GM12878 (cell line): ENCODE results near the gene AMH. TPM values are rescaled to one million over a fixed set of nuclear protein-coding genes. Genes with fewer than 3 reads are reported as not detected.

ENCODE experiments used
- ATAC-seq: fragments of 200-7000 bp; cut with Tn5 transposase; 3 replicates; pipeline ENCODE4 v1.9.1; 2020; ENCODE audit warnings: mild to moderate bottlenecking, moderate library complexity
- BruUV-seq: library from RNA; stranded (reverse); fragments of 400-500 nt; replicated peaks from 2 replicates; lab custom pipeline; 2021; lab: Mats Ljungman, UMichigan
- CTCF ChIA-PET: fragments of 300-600 bp; sonication (Branson Sonifier 250); formaldehyde crosslinking; extraction: SDS; loops from one replicate; lab custom pipeline; 2021; ENCODE audit warnings: inconsistent platforms; lab: Yijun Ruan, JAX
- POLR2A ChIA-PET: fragments of 350-600 bp; formaldehyde crosslinking; extraction: SDS; loops from one replicate; lab custom pipeline; 2021; ENCODE audit warnings: inconsistent platforms; lab: Charles Lee
- RAD21 ChIA-PET: fragments of 300-600 bp; sonication (Branson Sonifier 250); formaldehyde crosslinking; loops from one replicate; lab custom pipeline; 2023; ENCODE audit warnings: antibody characterized with exemption; ENCODE audit not compliant: unreplicated experiment; lab: Charles Lee
- SMC1A ChIA-PET: fragments of 300-600 bp; sonication (Branson Sonifier 250); formaldehyde crosslinking; loops from one replicate; lab custom pipeline; 2023; ENCODE audit not compliant: unreplicated experiment, uncharacterized antibody; lab: Charles Lee
- DNase-seq: peaks from one replicate; pipeline ENCODE4 v3.0.0-alpha.2; 2011; ENCODE audit warnings: low read depth, low spot score
- FAIRE-seq: peaks from 3 replicates; lab custom pipeline; 2011; peaks lifted over from hg19 to GRCh38; lab: Jason Lieb, UNC
- H2AFZ ChIP-seq: 2 replicates; pipeline ENCODE4 v1.6.0; 2011; ENCODE audit warnings: low read depth, low read length, control low read depth; ENCODE audit not compliant: control insufficient read depth
- H3K27ac ChIP-seq: 2 replicates; pipeline ENCODE4 v1.5.1; 2011; ENCODE audit warnings: control low read depth; ENCODE audit not compliant: control insufficient read depth, insufficient read depth
- H3K27me3 ChIP-seq, 2 experiments: replicated peaks in 1 of 2; 2 replicates each; pipeline versions ENCODE4 v1.6.0 to v1.6.1; 2011; ENCODE audit warnings: low read length in 1 of 2; ENCODE audit not compliant: control insufficient read depth in 2 of 2, insufficient read depth in 2 of 2
- H3K36me3 ChIP-seq, 2 experiments: 2 replicates each; pipeline ENCODE4 v1.5.1; 2011; ENCODE audit warnings: low read length in 1 of 2; ENCODE audit not compliant: control insufficient read depth in 2 of 2, insufficient read depth in 2 of 2
- H3K4me1 ChIP-seq: 2 replicates; pipeline ENCODE4 v1.6.1; 2011; ENCODE audit warnings: mild to moderate bottlenecking, low read length, moderate library complexity, mixed read lengths; ENCODE audit not compliant: control insufficient read depth, insufficient read depth
- H3K4me2 ChIP-seq: 2 replicates; pipeline ENCODE4 v1.6.0; 2011; ENCODE audit warnings: control low read depth; ENCODE audit not compliant: control insufficient read depth, insufficient read depth
- H3K4me3 ChIP-seq: fragments of 200-600 bp; sonication (generic); 2 replicates; pipeline ENCODE4 v1.5.1; 2016
- H3K79me2 ChIP-seq: 2 replicates; pipeline ENCODE4 v1.6.0; 2011; ENCODE audit warnings: low read length; ENCODE audit not compliant: control insufficient read depth, insufficient read depth
- H3K9ac ChIP-seq: 2 replicates; pipeline ENCODE4 v1.8.0; 2011; ENCODE audit warnings: low read length, control low read depth, mixed read lengths; ENCODE audit not compliant: control insufficient read depth, insufficient read depth
- H3K9me3 ChIP-seq: replicated peaks from 3 replicates; pipeline ENCODE4 v1.5.1; 2011; ENCODE audit warnings: mild to moderate bottlenecking, low read length; ENCODE audit not compliant: control insufficient read depth, insufficient read depth
- H4K20me1 ChIP-seq: 2 replicates; pipeline ENCODE4 v1.6.0; 2011; ENCODE audit not compliant: control insufficient read depth, insufficient read depth
- JUNB ChIP-seq: IDR thresholded peaks from 2 replicates; pipeline ENCODE4 v1.6.1; 2016; ENCODE audit warnings: antibody characterized with exemption, mild to moderate bottlenecking
- MTA2 ChIP-seq: fragments of 450-650 bp; IDR thresholded peaks from 2 replicates; pipeline ENCODE4 v1.6.1; 2016; ENCODE audit warnings: low read depth, mild to moderate bottlenecking, moderate library complexity
- POLR2A ChIP-seq: IDR thresholded peaks from 2 replicates; pipeline ENCODE4 v1.6.1; 2011; ENCODE audit warnings: low read depth, mild to moderate bottlenecking, low read length
- POLR2AphosphoS2 ChIP-seq: IDR thresholded peaks from 2 replicates; pipeline ENCODE4 v1.6.1; 2011; ENCODE audit warnings: low read depth, mild to moderate bottlenecking, low read length, improper control_type of control experiment, moderate library complexity
- POLR2AphosphoS5 ChIP-seq: IDR thresholded peaks from 2 replicates; pipeline ENCODE4 v1.6.1; 2011; ENCODE audit warnings: mild to moderate bottlenecking, low read length, inconsistent platforms
- RFX5 ChIP-seq: IDR thresholded peaks from 2 replicates; pipeline ENCODE4 v1.6.1; 2011; ENCODE audit warnings: low read depth, low read length, improper control_type of control experiment
- USF2 ChIP-seq: IDR thresholded peaks from 2 replicates; pipeline ENCODE4 v1.6.1; 2011; ENCODE audit warnings: low read depth, low read length, improper control_type of control experiment, borderline replicate concordance
- WGBS: methylation state at CpG from one replicate; pipeline ENCODE4 v1.1.6; 2016; ENCODE audit warnings: low lambda C conversion rate; ENCODE audit not compliant: insufficient replicate concordance, insufficient coverage; ENCODE audit errors: missing lambda C conversion rate; 5-methylcytosine and 5-hydroxymethylcytosine counted together
- in situ Hi-C: fragments of 300-500 bp; cut with MboI; formaldehyde crosslinking; loops from 9 replicates; pipeline ENCODE4 v1.14.3; 2018; ENCODE audit warnings: mixed read lengths
- intact Hi-C: fragments of 100-400 bp; cut with micrococcal nuclease; formaldehyde crosslinking; loops from one replicate; pipeline ENCODE4 v1.14.2; 2022; ENCODE audit not compliant: unreplicated experiment
- polyA plus RNA-seq, 11 experiments: library from polyadenylated mRNA; depleted of rRNA in 4 of 11; unstranded in 6 of 11; stranded (reverse) in 5 of 11; fragments of >200 nt; fragmentation: Nextera tagmentation in 4 of 11; fragmentation: Illumina TruSeq in 1 of 11; extraction: Ambion mirVana in 4 of 11; extraction: Trizol in 1 of 11; gene quantifications; 1 replicate in 1 of 11; 2 replicates in 10 of 11; pipeline versions ENCODE4 v1.2.1 to v1.2.3, GENCODE V29; 2011 to 2016; ENCODE audit warnings: inconsistent platforms in 2 of 11, missing spikeins in 2 of 11, low read depth in 1 of 11
- total RNA-seq, 4 experiments: library from RNA; depleted of rRNA in 3 of 4; stranded (reverse); fragments of >200 nt in 3 of 4; fragmentation: Illumina TruSeq in 1 of 4; extraction: Trizol in 1 of 4; gene quantifications; 2 replicates each; pipeline versions ENCODE4 v1.2.1 to v1.2.3, GENCODE V29; 2013 to 2021

Gene AMH
- total and polyA plus RNA-seq, 10 of the 15 experiments (the other 5 are each of a cell fraction or from before 2014, with no cell fraction given), result 0.17 to 3.5 (median 0.81) TPM; not detected in 4

GRCh38 chr19:2232286-2233151 is 16.6 kb upstream of the AMH start:
- SMC1A ChIA-PET, result interaction anchor here (0.9 to 3.8 kb wide), 3 partner anchors 61 to 80 kb away, joined by 3 to 19 read pairs (median 5); no protein-coding TSS in a partner anchor
- 85% methylated on average over 30 of the region's 30 CpGs for WGBS
- FAIRE-seq (no peak), ATAC-seq (no peak), DNase-seq (no peak)
- no peaks in the 10 kb centered on the region; the same call in 1 of the 2 replicates for H4K20me1 ChIP-seq
- no peak overlapping the region for H3K9ac ChIP-seq
- H3K4me1 ChIP-seq, result peaks cover 14% of the 10 kb centered on the region
- POLR2A ChIA-PET, result interaction anchor here (0.6 to 1.1 kb wide), 2 partner anchors 75 to 94 kb away, joined by 3 to 4 read pairs; no protein-coding TSS in a partner anchor
- 0 out of 2 replicates have a peak overlapping the region, but pooled peaks have one; percentile 33 for H3K4me2 ChIP-seq
- H2AFZ ChIP-seq, result no peak overlapping the region
- RAD21 ChIA-PET, result interaction anchor here (1.2 to 4.0 kb wide), 2 partner anchors 60 to 78 kb away, joined by 3 to 39 read pairs; no protein-coding TSS in a partner anchor
- TF ChIP-seq POLR2AphosphoS5 (peak; percentile 41), USF2 (no peak), POLR2AphosphoS2 (0 out of 2 replicates have a peak, but pooled peaks have one; percentile 59), POLR2A (peak; percentile 6; the same call in 1 of the 2 replicates), MTA2 (no peak), JUNB (no peak), RFX5 (no peak)
- H3K27me3 ChIP-seq, result no peaks in the 10 kb centered on the region
- H3K79me2 ChIP-seq, result peaks cover 41% of the 10 kb centered on the region
- H3K27ac ChIP-seq, result no peak overlapping the region
- CTCF ChIA-PET, result interaction anchor here (0.9 to 3.7 kb wide), 2 partner anchors 78 to 87 kb away, joined by 3 to 35 read pairs; no protein-coding TSS in a partner anchor
- intact Hi-C loops (loop anchor here (10.0 kb wide), 1 partner anchor 138 kb away; the partner anchor contains the start of genes IZUMO4 and MOB3A), in situ Hi-C loops (loop anchor here (5.0 kb wide), 1 partner anchor 85 kb away; no protein-coding TSS in a partner anchor)
- BruUV-seq, result no TSS peak
- no peaks in the 10 kb centered on the region for H3K9me3 ChIP-seq
- H3K4me3 ChIP-seq, result no peak overlapping the region
- peaks cover 0 to 30% of the 10 kb centered on the region in 2 experiments; a peak in 3 of 4 replicates for H3K36me3 ChIP-seq
